Lower lobe of right lung (tissue), 2 donors: ENCODE results near the gene PLA2G4D. TPM values are rescaled to one million over a fixed set of nuclear protein-coding genes. Genes with fewer than 3 reads are reported as not detected.
A peak's percentile ranks its signal among the peaks of the same experiment; 100 is the strongest.
"Not testable (repeated sequence)": the region's sequence is repeated elsewhere in the genome, so short reads cannot be mapped to it uniquely, and the experiment has no call there.

Experiments used
- ATAC-seq, 2 donors: fragments of 200-7000 bp; cut with Tn5 transposase; one replicate each; pipeline ENCODE4 v1.9.1; 2020 to 2022; ENCODE audit warnings: mild to moderate bottlenecking in 2 of 2, moderate library complexity in 2 of 2
- DNase-seq: peaks from one replicate; pipeline ENCODE4 v3.0.0-alpha.2; 2020
- H3K27ac ChIP-seq: fragments of 200-600 bp; one replicate; pipeline ENCODE4 v1.8.0; 2022
- H3K27me3 ChIP-seq: fragments of 200-600 bp; one replicate; pipeline ENCODE4 v1.8.0; 2022; ENCODE audit warnings: low read depth
- H3K36me3 ChIP-seq: fragments of 200-600 bp; one replicate; pipeline ENCODE4 v1.8.0; 2022; ENCODE audit warnings: mild to moderate bottlenecking
- H3K4me1 ChIP-seq: fragments of 200-600 bp; one replicate; pipeline ENCODE4 v1.8.0; 2022
- H3K4me3 ChIP-seq: fragments of 200-600 bp; one replicate; pipeline ENCODE4 v1.8.0; 2022; ENCODE audit warnings: mild to moderate bottlenecking
- H3K9me3 ChIP-seq: fragments of 200-600 bp; one replicate; pipeline ENCODE4 v1.8.0; 2022
- CTCF ChIP-seq: fragments of 200-600 bp; IDR thresholded peaks from one replicate; pipeline ENCODE4 v1.8.0; 2022; ENCODE audit warnings: antibody characterized with exemption, mild to moderate bottlenecking
- intact Hi-C: fragments of 100-400 bp; cut with DNase I; formaldehyde crosslinking; loops from one replicate; pipeline ENCODE4 v1.11.0; 2022
- total RNA-seq: library from RNA; stranded (reverse); fragmentation: NEBNext Ultra II Directional; extraction: Animal tissue kit (Norgen Biotek cat#: 25700); gene quantifications from one replicate; pipeline ENCODE4 v1.2.1, GENCODE V29; 2021
- donor health status: DM: no; HTN: yes; CAD: no; lungs with severe emphysema.

PLA2G4D gene
- total RNA-seq, 1 donor from 2014 or later = not detected

- intact Hi-C loops = no loop called here
- no peak overlapping the region for H3K27ac ChIP-seq
- H3K36me3 ChIP-seq = no peaks in the 10 kb centered on the region
- H3K4me1 ChIP-seq = no peaks in the 10 kb centered on the region
- TF ChIP-seq CTCF = no peak
- no peaks in the 10 kb centered on the region for H3K9me3 ChIP-seq
- DNase-seq = no peak
- no peak for ATAC-seq
- no peak overlapping the region for H3K4me3 ChIP-seq
- no peaks in the 10 kb centered on the region for H3K27me3 ChIP-seq
Observed at GRCh38 chr15:42093966-42094365, 396 bp downstream of the PLA2G4D start.

- intact Hi-C loops = no loop called here
- ATAC-seq = peak in 1 of 2 donors; percentile 21
- no peak for TF ChIP-seq CTCF
- no peak overlapping the region for H3K27ac ChIP-seq
- H3K4me3 ChIP-seq = no peak overlapping the region
- no peaks in the 10 kb centered on the region for H3K9me3 ChIP-seq
- H3K27me3 ChIP-seq = no peaks in the 10 kb centered on the region
- H3K4me1 ChIP-seq = no peaks in the 10 kb centered on the region
- no peak for DNase-seq
- no peaks in the 10 kb centered on the region for H3K36me3 ChIP-seq
Observed at GRCh38 chr15:42092398-42093318, 1.7 kb downstream of the PLA2G4D start.

GRCh38 chr15:42091753-42092397 is 2.5 kb downstream of the PLA2G4D start:
- DNase-seq, H3K27me3 ChIP-seq, H3K9me3 ChIP-seq, ATAC-seq, H3K4me1 ChIP-seq, intact Hi-C loops, H3K36me3 ChIP-seq, H3K27ac ChIP-seq, H3K4me3 ChIP-seq: not testable (repeated sequence)

- no peaks in the 10 kb centered on the region for H3K36me3 ChIP-seq
- no peak for TF ChIP-seq CTCF
- H3K27me3 ChIP-seq = no peaks in the 10 kb centered on the region
- no peak overlapping the region for H3K4me3 ChIP-seq
- ATAC-seq (no peak), DNase-seq (no peak)
- no peak overlapping the region for H3K27ac ChIP-seq
- intact Hi-C loops = no loop called here
- H3K9me3 ChIP-seq = no peaks in the 10 kb centered on the region
- H3K4me1 ChIP-seq = no peaks in the 10 kb centered on the region
Observed at GRCh38 chr15:42090781-42091180, 3.6 kb downstream of the PLA2G4D start.

GRCh38 chr15:42090370-42090769 is 4.0 kb downstream of the PLA2G4D start:
- Histone ChIP-seq H3K36me3 (no peaks in the 10 kb centered on the region), H3K27me3 (no peaks in the 10 kb centered on the region), H3K4me3 (no peak overlapping the region), H3K27ac (no peak overlapping the region), H3K9me3 (no peaks in the 10 kb centered on the region), H3K4me1 (no peaks in the 10 kb centered on the region)
- TF ChIP-seq CTCF = no peak
- intact Hi-C loops = no loop called here
- no peak for DNase-seq
- no peak for ATAC-seq

GRCh38 chr15:42089942-42090341 is 4.4 kb downstream of the PLA2G4D start:
- H3K9me3 ChIP-seq = no peaks in the 10 kb centered on the region
- H3K27ac ChIP-seq = no peak overlapping the region
- DNase-seq (no peak), ATAC-seq (no peak)
- no peaks in the 10 kb centered on the region for H3K27me3 ChIP-seq
- intact Hi-C loops = no loop called here
- peaks cover 2% of the 10 kb centered on the region for H3K4me1 ChIP-seq
- no peak for TF ChIP-seq CTCF
- H3K36me3 ChIP-seq = no peaks in the 10 kb centered on the region
- H3K4me3 ChIP-seq = no peak overlapping the region
